ENCODE measurements around the gene COX7A2L.

COX7A2L gene

DNA sequence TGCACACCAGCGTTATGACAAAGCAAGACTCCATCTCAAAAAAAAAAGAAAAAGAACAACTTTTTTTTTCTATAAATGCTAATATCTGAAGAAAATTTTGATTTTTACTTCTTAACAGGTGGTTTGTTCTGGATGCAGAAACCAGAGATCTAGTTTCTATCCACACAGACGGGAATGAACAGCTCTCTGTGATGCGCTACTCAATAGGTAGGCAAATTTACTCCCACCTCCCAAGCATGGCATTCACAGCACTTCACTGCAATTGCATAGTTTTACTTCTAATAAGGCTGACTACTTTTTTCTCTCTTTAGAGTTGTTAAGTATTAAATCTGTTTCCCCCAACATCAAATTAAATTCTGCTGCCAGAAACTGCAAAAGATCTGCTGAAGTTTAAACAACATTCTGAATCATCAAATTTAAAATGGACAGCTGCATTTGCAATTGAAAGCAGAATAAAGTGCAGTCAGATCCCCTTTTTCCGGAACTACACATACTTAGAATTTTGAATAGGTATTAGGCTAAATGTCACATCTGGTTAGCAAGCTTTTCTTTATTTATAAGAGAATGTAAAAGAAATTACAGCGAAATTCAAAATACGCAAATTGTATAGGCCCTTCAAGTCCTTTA lies 45.1 kb downstream of the COX7A2L start:
- no peak for DNase-seq

DNA sequence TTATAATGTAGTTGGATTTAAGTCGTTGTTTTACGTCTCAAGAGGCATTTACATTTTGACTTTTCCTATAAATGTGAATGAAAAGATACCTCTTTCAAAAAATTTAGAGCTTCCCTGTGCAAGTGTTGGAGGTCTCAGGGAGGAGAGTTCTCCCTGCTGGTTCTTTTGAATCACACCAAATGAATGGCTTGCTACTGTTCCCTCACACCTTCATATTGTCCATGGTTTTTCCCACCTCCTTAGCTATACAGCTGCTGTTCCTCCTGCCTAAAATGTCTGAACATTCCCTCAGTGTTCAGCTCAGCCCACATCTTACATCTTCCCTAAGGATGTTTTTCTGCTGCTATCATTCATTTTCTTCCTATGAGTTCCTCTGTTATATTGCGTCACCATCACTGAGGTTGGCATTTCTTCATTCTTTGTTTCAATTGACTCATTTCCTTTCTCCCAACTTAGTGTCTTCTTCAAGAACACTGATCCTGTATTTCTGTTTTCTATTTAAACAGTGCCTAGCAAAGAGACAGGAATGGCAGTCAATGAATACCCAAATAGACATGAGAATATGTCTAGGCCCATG lies 46.0 kb downstream of the COX7A2L start:
- no peak for DNase-seq

DNA sequence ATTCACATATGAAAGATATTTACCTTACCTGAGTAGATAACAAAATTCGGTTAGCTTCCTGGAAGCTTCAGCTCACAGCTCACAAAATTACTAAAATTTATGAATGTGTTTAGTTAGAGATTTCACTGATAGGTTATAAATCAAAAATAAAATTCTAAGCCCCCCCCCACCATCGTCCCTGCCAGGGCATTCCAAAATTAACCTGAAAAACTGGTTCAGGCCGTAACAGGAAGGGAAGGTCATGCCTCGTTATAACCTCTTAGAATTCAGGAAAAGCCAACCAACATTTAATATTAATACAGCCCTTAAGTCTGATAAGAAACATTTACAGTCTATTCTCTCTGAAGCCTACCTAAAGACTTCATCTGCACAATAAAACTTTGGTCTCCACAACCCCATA lies 48.9 kb downstream of the COX7A2L start:
- DNase-seq = no peak

DNA sequence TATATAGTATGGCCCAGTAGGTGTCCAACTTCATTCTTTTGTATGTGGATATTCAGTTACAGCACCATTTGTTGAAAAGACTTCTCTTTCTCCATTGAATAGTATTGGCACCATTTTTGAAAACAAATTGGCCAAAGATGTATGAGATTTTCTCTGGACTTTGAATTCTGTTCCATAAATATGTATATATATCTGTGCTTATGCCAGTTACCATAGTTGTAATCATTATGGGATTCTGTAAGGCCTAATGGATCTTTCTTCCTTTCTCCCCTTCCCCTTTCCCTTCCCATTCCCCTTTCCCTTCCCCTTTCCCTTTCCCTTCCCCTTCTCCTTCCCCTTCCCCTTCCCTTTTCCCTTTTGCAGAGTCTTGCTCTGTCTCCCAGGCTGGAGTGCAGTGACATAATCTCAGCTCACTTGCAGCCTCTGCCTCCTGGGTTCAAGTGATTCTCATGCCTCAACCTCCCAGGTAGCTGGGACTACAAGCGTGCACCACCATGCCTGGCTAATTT lies 51.0 kb downstream of the COX7A2L start:
- DNase-seq = no peak

DNA sequence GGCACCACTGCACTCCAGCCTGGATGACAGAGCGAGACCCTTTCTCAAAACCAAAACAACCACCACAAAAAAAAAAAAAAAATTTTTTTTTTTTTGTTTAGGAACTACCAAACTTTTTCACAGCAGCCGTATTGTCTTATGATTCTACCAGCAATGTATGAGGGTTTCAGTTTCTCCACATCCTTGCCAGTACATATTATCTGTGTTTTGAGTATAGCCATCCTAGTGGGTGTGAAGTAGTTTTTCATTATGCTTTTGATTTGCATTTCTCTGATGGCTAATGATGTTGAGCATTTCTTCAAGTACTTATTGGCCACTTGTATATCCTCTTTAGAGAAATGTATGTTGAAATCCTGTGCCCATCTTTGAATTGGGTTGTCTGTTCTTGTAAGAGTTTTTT lies 51.7 kb downstream of the COX7A2L start:
- DNase-seq = no peak

DNA sequence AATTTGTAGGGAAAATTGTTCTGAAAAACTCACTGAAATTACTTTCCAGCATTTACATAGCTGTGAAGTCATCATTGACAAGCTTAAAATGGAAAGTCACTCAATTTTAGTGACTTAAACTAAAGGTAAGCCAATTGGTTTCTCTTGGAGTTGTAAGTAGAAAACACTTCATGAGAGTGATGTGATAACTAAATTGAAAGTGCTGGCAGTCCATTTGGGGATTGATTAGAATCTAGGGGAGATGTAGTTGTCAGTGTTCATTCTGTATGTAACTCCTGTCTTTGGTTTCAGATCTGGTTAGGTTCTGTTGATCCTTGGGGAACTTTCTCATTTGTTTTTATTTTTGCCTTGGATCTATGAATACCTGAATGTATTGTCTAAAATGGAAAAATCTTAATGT lies 53.8 kb downstream of the COX7A2L start:
- no peak for DNase-seq

DNA sequence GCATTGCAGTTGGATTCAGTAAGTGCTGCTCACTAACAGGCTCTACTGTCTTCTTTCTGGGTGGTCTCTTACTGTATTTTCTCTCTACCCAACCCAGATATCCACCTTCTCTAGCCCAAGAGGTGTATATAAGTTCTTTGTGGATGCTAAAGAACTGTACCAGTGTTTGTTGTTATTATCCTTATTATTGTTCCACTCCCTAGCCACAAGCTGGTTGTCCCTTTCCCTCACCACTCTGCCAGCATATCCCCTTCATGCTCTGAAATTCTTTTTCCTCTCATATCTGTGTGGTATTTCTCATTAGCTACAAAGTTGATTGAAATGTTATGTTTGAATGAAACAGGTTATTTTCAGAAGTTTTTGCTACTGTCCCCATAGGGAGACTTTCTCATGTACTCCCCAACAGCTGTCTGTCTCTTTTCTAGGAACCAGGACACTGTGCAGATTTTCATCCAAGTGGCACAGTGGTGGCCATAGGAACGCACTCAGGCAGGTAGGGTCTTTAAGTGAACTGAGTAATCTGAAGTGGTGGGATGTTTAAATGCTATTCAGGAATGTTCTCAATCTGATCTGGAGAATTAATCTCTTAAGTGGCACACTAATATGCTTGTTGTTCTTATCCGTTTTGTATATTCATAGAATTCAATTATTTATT lies 56.8 kb downstream of the COX7A2L start:
- no peak for DNase-seq

DNA sequence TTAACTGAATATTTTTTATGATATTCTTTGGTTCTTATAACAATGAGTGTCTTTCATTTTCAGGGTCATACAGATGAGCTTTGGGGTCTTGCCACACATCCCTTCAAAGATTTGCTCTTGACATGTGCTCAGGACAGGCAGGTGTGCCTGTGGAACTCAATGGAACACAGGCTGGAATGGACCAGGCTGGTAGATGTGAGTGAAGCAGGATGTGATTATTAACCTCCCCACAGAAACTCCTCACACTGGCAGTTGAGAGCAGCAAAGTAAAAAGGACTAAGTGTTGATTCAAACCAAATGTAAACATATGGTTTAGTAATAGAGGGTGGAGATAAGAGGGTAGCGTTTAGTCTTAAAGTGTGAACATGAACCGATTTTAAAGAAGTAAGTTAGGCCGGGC lies 57.8 kb downstream of the COX7A2L start:
- no peak for DNase-seq

DNA sequence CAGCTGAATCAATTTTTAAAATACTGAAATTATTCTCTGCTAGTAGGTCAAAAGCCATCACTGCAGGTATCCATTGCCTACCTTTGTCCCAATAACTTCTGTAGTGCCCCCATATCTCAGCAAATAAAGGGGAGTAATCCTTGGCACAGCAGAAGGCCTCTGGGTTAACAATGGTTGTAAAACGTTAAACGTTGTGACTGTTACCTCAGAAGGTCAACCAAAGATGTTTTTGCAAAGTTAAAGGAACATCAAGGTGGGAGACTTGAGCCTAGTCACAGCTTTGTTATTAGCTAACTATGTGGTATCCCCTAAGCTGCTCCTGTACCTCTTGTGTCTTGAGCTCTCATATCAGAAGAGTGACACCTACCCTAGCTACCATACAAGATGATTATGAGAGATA lies 60.5 kb downstream of the COX7A2L start:
- no peak for DNase-seq
